Activated CD4-positive, alpha-beta T cell treated with anti-CD3 and anti-CD28 coated beads, Interleukin-2, amount 50 U/mL, for 16 hours (primary cell): Measurements from ENCODE around the gene ALPK3.

ENCODE experiments used
- DNase-seq: peaks from one replicate; pipeline ENCODE4 v3.0.0-alpha.2; 2020

Gene ALPK3, protein sequence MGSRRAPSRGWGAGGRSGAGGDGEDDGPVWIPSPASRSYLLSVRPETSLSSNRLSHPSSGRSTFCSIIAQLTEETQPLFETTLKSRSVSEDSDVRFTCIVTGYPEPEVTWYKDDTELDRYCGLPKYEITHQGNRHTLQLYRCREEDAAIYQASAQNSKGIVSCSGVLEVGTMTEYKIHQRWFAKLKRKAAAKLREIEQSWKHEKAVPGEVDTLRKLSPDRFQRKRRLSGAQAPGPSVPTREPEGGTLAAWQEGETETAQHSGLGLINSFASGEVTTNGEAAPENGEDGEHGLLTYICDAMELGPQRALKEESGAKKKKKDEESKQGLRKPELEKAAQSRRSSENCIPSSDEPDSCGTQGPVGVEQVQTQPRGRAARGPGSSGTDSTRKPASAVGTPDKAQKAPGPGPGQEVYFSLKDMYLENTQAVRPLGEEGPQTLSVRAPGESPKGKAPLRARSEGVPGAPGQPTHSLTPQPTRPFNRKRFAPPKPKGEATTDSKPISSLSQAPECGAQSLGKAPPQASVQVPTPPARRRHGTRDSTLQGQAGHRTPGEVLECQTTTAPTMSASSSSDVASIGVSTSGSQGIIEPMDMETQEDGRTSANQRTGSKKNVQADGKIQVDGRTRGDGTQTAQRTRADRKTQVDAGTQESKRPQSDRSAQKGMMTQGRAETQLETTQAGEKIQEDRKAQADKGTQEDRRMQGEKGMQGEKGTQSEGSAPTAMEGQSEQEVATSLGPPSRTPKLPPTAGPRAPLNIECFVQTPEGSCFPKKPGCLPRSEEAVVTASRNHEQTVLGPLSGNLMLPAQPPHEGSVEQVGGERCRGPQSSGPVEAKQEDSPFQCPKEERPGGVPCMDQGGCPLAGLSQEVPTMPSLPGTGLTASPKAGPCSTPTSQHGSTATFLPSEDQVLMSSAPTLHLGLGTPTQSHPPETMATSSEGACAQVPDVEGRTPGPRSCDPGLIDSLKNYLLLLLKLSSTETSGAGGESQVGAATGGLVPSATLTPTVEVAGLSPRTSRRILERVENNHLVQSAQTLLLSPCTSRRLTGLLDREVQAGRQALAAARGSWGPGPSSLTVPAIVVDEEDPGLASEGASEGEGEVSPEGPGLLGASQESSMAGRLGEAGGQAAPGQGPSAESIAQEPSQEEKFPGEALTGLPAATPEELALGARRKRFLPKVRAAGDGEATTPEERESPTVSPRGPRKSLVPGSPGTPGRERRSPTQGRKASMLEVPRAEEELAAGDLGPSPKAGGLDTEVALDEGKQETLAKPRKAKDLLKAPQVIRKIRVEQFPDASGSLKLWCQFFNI (N-terminal part only)

DNA sequence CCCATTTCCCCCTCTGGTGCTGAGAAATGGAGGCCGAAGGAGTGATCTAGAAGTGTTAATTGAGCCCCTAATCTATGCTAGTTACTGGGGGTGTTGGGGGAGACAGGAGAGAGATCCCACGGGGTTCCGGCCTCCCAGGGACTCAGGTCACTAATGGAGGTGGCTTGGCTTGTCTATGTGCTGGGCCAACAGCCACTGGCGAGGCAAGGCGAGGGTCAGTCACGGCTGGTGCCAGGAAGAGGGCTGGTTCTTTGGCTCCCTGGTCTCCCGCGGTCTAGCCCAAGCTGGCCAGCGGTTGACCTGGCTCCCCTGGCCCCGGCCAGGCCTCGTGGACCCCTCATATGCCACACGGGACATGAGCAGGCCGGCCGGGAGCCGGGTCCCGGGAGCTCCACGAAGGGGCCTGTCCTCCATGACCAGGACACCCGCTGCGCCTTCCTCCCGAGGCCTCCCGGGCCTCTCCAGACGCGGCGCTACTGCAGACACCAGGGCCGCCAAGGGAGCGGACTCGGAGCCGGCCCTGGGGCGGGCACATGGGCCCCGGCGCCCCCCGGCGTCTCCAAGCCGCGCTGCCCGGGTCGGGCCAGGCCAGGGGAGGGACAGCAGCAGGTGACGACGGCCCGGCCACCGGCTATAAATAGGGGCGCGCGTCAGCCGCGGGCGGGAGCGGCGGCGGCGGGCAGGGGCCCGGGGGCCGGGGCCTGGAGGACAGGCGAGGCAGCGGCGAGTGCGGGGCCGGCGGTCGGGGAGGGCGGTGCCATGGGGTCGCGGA lies at the start of gene ALPK3:
ALPK3 (plus strand) TSS at position 663 of the 772 bp plus-strand sequence; CDS start at position 760, 97 bp downstream.
- no peak for DNase-seq

DNA sequence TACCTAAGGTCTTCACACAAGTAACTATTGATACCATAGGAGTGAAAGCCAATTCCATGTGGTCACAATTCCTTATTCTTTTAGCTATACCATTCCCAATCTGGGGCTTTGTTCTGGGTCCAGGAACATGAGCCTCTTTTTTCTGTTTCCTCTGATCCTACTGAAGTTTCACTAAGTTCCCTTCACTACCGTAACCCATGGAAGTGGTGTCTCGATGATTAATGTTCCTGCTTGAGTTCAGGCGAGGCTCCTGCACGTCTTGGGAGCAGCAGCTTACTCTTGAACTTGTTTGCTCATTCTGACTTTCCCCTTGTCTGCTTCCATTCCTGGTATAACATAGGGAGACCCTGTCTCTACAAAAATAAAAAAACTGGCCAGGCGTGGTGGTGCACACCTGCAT lies 45.1 kb upstream of the ALPK3 start:
- no peak for DNase-seq

DNA sequence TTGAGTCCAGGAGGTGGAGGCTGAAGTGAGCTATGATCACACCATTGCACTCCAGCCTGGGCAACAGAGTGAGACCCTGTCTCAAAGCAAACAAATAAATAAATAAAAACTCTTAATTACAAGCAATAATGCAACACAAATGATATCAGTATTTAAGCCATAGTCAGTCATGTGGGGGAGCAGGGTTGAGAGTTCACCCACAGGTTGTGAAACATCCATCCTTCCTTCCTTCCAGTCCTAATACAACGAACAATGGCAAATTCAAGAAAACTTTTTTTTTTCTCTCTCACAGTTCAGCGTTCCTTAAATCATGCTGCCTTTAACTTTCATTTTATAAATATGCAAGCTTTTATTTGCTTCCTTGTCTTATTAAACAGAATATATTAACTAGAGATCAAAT lies 44.7 kb upstream of the ALPK3 start:
- no peak for DNase-seq

DNA sequence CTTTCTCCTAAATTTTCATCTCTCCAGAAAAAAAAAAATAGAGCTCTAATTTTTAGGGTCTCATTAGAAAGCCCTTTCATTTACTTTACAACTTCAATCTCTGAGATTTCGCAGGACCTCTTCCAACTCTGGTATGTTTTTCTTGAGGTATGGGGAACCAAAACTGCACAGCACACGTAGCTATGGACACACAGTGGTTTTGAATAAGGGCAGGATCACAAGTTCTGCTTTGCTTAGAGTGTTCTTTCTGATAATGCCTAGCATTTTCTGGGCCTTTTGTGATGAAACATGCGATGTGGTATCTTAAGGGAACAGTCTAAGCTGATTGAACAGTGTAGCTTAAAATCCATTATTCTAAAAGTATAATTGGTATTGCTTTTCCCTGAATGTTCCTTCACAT lies 43.4 kb upstream of the ALPK3 start:
- DNase-seq = no peak

DNA sequence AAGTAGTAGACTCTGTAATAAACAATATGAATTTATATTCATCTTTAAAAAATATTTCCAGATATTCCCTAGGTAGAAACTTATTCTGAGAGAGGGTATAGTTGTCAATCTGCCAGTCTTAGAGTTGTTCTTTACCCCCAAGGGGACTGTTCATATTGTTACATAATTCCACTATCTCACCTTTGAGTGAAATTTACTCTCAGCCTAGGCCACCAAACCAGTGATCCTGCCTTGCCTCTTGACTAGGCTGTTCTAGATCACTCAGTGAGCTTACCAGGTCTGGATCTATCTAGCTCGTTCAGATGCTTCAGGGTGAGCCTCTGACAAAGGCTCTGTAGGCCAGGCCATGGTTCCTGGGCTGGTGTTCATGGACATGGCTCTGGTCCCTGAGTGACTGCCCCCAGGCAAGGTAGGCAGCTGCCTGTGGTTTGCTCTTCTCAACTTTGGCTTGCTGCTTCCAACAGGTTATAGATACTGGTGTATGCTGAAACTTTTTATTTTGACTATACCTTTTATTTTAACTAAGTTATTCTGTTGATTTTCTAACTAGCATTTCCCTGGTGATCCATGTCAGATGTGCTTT lies 41.2 kb upstream of the ALPK3 start:
- DNase-seq = no peak

DNA sequence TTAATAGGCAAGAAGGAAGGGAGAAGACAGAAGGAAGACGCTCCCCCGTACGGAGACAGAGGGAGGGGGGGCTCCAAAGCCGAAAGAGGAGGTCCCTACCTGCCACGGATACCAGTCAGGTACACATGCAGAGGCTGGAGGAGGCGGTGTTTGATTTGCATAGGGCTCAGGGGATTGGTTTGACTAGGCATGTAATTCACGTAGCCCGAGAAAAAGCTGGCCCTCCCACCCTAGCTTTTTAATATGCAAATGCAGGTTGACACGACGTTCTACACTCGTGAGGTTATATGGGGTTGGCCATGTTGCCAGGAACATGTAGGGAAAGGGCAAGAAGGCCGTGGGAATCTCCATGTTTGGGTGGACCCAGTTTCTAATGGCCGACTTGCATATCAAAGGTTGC lies 39.0 kb upstream of the ALPK3 start:
- no peak for DNase-seq

DNA sequence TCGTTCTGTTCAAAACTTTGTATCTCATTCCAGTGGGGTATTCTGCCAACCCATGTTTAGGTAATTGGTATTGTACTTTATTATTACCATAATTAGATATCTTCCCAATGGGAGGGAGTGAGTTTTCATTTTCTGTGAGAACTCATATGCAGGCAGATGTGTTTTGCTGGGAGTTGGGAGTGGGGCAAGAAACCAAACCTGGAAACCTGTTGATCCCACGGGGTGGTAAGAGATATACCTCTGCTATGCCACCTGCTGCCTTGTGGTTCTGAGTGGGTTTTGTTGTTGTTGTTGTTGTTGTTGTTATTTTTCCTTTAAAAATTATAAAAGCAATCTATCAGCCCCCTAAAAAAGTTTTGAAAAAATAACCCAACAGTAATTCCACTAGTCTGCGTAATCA lies 36.7 kb upstream of the ALPK3 start:
- no peak for DNase-seq

DNA sequence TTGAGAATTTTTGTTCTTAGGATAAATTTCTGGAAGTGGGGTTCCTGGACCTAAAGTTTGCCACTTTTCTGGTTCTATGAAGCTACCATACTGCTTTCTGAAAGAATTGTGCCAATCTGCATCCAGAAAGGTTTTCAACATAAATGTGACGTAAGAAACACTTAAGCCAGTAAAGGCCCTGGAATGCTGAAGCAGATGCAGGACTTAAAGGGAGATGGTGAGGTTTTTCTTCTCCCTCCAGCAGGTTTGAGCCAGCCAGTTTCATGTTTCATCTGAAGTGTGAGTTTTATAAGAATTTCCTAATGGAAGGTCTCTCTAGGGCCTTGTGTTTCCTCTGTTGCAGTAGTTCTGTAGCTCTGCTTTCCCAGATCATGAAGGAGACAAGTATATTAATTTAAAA lies 35.7 kb upstream of the ALPK3 start:
- no peak for DNase-seq

DNA sequence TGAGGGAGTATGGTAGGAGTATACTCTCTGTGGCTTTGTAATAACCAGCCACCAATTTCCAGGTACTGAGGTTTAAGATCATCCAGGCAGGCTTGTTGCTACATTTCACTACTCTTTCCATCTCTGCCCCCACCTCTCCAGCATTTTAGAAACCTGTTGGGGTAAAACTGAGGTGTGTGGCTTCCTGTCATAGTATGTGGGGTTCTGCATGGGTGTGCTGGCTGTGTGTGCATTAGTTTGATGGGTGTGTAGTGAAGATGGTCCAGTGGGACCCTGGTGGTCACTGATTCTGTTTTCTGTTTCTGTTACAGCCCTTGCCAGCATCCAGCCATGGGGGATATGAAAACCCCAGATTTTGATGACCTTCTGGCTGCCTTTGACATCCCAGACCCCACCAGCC lies 34.8 kb upstream of the ALPK3 start:
- DNase-seq = no peak

DNA sequence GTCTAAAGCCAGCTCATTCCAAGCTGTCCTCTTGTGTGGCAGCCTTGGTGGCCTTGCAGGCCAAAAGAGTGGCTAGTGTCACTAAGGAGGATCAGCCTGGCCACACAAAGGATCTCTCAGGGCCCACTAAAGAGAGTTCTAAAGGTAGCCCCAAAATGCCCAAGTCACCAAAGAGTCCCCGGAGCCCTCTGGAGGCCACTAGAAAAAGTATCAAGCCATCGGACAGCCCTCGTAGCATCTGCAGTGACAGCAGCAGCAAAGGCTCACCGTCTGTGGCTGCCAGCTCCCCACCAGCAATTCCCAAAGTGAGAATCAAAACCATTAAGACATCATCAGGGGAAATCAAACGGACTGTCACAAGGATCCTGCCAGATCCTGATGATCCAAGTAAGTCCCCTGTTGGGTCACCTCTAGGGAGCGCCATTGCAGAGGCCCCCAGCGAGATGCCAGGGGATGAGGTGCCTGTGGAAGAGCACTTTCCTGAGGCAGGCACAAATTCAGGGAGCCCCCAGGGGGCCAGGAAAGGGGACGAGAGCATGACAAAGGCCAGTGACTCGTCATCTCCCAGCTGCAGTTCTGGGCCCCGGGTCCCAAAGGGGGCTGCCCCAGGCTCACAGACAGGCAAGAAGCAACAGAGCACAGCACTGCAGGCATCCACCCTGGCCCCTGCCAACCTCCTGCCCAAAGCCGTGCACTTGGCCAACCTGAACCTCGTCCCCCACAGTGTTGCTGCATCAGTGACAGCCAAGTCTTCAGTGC lies 33.5 kb upstream of the ALPK3 start:
- no peak for DNase-seq

DNA sequence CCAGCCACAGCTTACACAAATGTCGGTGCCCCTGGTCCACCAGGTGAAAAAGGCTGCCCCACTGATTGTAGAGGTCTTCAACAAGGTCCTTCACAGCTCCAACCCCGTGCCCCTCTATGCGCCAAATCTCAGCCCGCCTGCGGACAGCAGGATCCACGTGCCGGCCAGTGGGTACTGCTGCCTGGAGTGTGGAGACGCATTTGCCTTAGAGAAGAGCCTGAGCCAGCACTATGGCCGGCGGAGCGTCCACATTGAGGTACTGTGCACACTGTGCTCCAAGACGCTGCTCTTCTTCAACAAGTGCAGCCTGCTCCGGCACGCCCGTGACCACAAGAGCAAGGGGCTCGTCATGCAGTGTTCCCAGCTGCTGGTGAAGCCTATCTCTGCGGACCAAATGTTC lies 32.9 kb upstream of the ALPK3 start:
- no peak for DNase-seq

DNA sequence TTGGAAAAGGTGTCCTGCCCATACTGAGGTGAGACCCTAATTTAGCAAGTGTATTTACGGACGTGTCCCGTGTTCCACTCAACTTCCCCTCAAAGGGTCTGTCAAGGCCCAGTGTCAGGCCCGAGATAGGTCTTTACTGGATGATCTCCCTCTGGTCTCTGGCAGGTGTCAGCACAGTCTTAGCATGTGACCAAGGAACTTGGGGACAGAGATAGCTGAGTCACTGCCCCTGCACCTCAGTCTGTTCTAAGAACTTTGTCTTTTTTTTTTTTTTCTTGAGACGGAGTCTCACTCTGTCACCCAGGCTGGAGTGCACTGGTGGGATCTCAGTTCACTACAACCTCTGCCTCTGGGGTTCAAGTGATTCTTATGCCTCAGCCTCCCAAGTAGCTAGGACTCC lies 32.1 kb upstream of the ALPK3 start:
- no peak for DNase-seq

DNA sequence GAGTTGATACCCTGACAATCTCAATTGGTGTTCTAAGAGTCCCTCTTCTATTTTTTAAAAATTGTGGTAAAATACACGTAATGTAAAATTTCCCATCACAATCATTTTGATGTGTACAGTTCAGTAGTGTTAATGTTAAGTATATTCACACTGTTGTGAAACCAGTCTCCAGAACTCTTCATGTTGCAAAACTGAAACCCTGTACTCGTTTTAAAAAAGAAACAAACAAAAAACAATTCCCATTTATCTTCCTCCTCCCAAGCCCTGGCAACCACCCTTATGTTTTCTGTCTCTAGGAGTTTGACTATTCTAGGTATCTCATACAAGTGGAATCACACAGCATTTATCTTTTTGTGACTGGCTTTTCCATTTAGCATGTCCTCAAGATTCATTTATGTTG lies 28.7 kb upstream of the ALPK3 start:
- DNase-seq = no peak

DNA sequence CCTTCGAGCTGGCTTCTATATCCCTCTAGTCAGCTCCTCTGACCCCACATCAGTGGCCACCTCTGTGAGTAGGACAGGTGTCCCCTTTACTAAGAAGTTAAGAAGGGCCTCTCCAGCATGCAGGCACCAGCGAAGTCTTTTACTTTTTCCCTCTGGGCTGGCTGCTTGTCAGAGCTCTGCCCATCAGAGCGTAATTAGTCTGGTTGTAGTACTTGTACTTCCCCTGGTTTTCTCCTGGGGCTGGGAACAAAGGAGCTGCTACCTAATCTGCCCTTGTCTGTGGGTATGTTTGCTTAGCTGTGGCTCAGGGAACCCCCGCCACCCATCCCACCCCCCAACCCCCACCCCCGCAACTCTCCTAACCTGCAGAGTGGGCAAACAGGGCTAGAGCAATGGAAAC lies 27.4 kb upstream of the ALPK3 start:
- no peak for DNase-seq

DNA sequence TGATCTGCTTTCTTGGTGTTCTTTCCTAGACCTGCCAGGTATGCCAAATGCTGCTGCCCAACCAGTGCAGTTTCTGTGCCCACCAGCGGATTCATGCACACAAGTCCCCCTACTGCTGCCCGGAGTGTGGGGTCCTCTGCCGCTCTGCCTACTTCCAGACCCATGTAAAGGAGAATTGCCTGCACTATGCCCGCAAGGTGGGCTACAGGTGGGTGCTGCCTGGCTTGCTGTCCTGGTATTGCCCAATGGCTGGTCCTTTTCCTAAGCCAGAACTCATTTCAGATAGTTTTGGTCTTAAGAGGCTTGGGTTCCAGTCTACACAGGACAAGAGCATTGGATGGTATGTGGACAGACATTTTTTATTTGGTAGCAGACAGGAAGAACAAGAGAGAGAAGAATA lies 26.5 kb upstream of the ALPK3 start:
- DNase-seq = no peak

DNA sequence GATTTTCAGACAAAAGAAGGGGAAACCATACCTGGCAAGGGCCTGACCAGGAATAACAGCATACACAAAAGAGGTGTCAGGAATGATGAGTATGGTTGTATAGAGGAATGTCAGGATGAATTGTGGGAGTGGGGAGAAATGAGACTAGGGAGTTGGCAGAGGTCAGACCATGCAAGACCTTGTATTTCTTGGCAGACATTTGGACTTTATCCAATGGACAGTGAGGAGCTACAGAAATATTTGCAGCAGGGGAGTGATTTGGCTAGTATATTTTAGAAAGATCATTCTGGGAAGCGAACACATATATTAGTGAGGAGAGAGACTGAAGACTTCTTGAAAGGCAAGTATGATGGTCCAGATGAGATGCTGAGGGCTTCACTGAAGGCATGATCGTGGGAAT lies 25.4 kb upstream of the ALPK3 start:
- DNase-seq = no peak

DNA sequence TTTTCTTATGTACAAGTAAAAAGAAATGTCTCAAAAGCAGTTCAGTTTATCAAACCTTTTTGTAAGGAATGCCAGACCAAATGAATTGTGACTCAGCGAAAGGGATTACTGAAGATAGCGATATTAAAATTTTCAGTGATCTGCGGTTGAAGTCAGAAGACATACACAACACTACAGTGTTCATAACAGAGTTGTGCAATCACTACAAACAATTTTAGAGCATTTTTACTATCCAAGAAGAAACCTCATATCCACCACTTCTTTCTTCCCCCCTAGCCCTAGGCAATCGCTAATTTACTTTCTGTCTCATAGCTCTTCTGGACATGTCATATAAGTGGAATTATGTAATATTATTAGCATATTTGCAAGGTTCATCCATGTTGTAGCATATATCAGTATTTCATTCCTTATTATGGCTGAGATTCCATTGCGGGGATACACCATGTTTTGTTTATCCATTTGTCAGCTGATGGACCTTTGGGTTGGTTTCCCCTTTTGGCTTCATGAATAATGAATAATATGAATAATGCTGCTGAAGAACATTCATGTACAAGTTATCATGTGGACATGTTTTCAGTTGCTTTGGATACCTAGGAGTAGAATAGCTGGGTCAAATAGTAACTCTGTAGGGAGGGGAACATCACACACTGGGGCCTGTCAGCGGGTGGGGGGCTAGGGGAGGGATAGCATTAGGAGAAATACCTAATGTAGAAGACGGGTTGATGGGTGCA lies 23.6 kb upstream of the ALPK3 start:
- no peak for DNase-seq

DNA sequence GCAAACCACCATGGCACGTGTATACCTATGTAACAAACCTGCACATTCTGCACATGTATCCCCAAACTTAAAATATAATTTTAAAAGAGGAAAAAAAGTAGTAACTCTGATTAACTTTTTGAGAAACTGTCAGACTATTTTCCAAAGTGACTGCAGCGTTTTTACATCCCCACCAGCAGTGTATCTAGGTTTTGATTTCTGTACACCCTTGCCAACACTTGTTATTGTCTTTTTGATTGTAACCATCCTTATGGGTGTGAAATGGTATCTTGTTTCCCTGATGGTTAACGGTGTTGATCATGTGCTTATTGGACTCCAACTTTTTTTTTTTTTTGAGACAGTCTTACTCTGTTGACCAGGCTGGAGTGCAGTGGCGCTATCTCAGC lies 23.0 kb upstream of the ALPK3 start:
- DNase-seq = no peak

DNA sequence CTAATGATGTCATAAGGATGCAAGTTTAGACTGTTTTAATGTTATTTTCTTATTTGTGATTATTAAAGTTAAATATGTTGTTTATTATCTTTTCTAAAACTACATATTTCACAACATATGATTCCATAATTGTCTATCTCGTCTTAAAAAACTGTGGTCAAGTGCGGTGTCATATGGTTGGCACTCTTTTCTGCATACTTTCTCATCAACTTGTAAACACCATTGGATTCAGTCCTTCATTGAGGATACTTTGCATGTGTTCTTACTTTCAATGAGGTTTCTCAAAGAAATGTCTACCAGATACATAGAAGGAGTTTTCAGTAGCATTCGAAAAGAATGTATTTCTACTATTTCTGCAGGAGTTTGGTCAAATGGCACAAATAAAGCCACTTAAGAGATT lies 22.0 kb upstream of the ALPK3 start:
- DNase-seq = no peak

DNA sequence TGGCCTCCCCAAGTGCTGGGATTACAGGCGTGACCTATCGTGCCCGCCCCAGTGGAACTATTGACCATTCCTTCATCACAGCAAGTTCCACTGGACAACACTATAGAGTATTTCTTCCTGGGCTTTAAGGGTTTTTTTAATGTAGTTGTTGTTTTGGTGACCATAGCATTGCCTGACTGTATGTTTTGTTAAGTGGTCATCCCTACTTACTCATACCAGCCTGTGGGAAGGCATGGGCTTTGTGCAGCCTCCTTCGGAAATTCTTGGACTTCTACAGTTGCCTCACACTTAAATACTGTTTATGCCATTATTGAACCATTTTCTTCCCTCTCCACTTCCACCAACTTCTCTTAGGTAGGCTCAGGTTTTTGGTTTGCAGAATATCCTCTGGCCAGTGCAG lies 19.9 kb upstream of the ALPK3 start:
- DNase-seq = no peak

DNA sequence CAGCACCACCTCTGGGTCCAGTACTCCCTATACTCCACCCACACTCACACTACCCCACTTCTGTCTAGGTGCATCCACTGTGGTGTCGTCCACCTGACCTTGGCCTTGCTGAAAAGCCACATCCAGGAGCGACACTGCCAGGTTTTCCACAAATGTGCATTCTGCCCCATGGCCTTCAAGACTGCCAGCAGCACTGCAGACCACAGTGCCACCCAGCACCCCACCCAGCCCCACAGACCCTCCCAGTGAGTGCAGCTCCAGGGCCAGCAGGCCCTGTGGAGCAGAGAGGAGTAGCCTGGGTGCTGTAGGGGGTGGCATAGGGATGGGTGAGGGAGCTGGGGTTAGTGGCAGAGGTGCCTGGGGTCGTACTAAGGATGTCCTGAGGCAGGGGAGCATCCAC lies 19.4 kb upstream of the ALPK3 start:
- no peak for DNase-seq
